NT2/D1 (cell line): ENCODE results near the gene SRC.

Experiments
- SUZ12 ChIP-seq: IDR thresholded peaks from 2 replicates; pipeline ENCODE4 v1.6.1; 2011; ENCODE audit not compliant: insufficient read length, insufficient read depth; ENCODE audit errors: extremely low read depth
- YY1 ChIP-seq: IDR thresholded peaks from 2 replicates; pipeline ENCODE4 v1.6.1; 2011; ENCODE audit not compliant: insufficient read length, insufficient read depth
- ZNF274 ChIP-seq: IDR thresholded peaks from 2 replicates; pipeline ENCODE4 v1.6.1; 2011; ENCODE audit warnings: mild to moderate bottlenecking, low read depth, low read length

GRCh38 chr20:37309936-37310590 lies 35.9 kb upstream of the SRC start:
- TF ChIP-seq SUZ12: no peak
- no peak for TF ChIP-seq ZNF274
- no peak for TF ChIP-seq YY1
